Pulmonary artery endothelial cell (primary cell): ENCODE measurements around the gene CENPK. TPM values are rescaled to one million over a fixed set of nuclear protein-coding genes. Genes with fewer than 3 reads are reported as not detected.
"Not testable (repeated sequence)": the region's sequence is repeated elsewhere in the genome, so short reads cannot be mapped to it uniquely, and the experiment has no call there.

Experiments
- DNase-seq: peaks from one replicate; pipeline ENCODE4 v3.0.0-alpha.2; 2011; ENCODE audit warnings: low read depth, low spot score
- total RNA-seq: library from RNA; depleted of rRNA; stranded (reverse); fragments of >200 nt; gene quantifications from 2 replicates; pipeline ENCODE4 v1.2.3, GENCODE V29; 2014

The CENPK gene
- total RNA-seq, 1 donor from 2014 or later, result 17.8 TPM

GRCh38 chr5:65508978-65509377 is 54.0 kb downstream of the CENPK start:
- DNase-seq, result no peak

- no peak for DNase-seq
Measured at GRCh38 chr5:65506961-65507360, 56.0 kb downstream of the CENPK start.

- no peak for DNase-seq
Measured at GRCh38 chr5:65489119-65489518, 73.8 kb downstream of the CENPK start.

GRCh38 chr5:65488038-65488687 is 74.8 kb downstream of the CENPK start:
- not testable (repeated sequence) for DNase-seq

DNA sequence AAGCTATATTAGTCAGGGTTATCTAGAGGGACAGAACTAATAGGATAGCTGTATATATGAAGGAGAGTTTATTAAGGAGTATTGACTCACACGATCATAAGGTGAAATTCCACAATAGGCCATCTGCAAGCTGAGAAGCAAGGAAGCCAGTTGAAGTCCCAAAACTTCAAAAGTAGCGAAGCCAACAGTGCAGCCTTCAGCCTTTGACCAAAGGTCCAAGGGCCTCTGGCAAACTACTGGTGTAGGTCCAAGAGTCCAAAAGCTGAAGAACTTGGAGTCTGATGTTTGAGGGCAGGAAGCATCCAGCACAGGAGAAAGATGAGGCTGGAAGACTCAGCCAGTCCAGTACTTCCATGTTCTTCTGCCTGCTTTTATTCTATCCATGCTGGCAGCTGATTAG is 76.2 kb downstream of the CENPK start:
- not testable (repeated sequence) for DNase-seq

DNA sequence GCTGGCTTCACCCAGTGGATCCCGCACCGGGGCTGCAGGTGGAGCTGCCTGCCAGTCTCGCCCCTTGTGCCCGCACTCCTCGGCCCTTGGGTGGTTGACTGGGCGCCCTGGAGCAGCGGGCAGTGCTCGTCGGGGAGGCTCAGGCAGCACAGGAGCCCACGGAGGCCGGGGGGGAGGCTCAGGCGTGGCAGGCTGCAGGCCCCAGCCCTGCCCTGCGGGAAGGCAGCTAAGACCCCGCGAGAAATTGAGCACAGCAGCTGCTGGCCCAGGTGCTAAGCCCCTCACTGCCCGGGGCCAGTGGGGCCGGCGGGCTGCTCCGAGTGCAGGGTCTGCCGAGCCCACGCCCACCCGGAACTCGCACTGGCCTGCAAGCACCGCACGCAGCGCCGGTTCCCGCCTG is 77.6 kb downstream of the CENPK start:
- DNase-seq, result no peak

DNA sequence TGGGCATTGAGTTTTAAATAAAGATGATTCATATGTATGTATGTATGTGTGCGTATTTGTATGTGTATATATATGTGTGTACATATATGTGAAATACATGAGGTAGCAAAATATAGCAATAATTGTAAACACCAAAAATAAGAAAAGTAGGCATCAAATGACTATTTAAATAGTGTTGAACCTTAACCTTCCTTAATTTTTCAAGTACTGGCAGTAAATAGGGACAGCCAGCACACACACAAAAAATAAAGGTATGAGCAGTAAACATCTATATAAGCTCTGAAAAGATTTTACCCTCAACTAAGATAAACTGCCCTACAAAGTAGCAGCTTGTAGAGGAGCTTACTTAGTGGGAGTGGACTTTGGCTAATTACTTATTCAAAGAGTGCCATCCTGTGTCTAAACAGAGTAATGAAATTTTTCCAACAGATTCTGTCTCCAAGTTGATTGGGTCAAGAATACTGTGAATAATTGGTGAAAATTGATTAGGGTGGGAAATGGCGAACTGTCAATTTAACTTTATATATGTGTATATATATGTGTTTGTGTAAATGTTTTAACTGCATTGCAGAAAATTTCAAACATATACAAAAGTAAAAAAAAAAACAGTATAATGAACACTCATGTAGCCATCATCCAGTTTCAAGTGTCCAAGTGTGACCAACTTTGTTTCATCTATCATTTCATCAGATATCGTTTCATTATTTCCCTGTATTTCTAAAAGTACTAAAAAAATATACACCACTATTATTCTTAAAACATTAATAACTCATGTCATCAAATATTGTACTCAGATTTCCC is 79.2 kb downstream of the CENPK start:
- no peak for DNase-seq

DNA sequence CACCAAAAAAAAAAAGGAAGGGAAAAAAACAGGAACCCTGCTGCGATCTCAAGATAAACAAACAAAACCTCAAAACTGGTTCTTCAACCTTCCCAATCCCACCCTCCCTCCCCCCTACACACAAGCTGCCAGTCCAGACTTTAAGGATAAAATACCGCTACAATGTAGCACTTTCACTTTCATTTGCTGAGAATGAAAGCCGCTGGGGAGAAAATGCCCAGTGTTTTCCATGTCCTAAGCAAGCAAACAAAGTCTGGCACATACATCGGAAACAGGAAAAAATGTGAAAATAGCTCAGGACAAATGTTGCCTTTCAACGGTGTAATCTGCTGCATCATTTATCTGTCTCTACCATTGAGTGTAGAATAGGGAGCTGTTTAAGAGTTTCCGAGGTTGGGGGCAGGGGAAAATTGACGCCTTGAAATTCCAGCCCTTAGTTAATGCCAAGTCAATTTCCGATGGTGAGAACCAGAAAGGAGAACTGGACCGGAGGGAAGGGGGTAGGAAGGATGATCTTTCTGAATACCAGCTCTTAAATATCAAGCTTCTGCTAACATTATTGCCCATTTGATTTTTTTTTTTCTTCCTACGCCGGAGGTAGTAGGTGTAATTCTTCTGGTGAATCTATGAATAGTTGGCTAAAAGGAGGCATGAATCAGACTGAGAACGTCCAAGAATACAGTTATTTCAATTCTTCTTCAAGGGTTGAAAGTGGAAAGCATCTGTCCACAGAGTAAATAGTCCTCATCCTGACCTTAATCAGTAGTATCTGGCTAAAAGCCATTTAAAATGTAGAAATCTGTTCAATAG is 80.0 kb downstream of the CENPK start:
- no peak for DNase-seq

GRCh38 chr5:65482296-65482735 is 80.7 kb downstream of the CENPK start:
- no peak for DNase-seq

- DNase-seq, result peak; percentile 84
Measured at GRCh38 chr5:65481635-65482295, 81.2 kb downstream of the CENPK start, which contains the start of gene ADAMTS6. Gene ADAMTS6, minus strand, starts transcription at chr5:65481920. Its CDS starts 8,247 bp downstream, at chr5:65473673.

DNA sequence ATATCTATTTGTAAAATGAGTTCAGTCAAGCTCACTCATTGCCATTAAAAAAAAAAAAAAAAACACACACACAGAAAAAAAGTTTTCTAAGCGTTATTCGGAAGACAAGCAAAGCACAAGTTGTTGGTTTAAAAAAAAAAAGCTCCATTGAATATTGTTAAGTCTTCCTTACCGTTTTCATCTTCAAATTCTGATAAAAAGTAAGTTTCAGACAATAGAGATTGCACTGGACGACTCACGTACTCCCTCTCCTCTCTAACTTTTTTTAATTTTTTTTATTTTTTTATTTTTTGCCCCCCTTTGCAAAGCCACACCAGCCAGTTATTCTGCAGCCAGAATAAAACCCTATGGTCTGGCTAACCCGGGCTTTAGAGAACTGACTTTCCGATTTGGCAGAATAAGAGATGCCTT is 81.8 kb downstream of the CENPK start:
- DNase-seq, result no peak

DNA sequence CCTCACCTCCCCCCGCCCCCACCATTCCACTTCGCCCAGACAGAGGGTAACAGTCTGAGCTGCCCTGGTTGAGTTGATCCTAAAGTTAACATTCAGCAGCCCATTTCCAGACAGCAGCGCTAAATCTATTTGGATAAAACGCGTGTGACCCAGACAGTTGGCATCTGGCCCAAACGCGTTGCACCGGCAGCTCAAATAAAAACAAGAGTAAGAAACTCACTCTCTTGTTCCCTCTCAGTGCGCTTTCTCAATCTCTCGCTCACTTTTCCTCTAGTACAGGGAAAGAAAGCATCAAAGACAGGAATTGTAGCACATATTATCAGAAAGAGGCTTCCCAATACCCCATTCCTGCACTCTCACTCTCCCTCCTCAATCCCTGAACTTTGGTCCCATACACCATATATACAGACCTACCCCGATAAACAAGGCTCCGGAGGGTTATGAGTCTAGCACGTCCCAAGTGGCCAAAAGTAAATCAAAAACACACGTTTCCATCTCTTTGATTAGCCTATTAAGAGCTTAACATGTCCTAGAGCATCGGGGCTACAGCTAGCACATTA is 82.6 kb downstream of the CENPK start:
- DNase-seq, result no peak

DNA sequence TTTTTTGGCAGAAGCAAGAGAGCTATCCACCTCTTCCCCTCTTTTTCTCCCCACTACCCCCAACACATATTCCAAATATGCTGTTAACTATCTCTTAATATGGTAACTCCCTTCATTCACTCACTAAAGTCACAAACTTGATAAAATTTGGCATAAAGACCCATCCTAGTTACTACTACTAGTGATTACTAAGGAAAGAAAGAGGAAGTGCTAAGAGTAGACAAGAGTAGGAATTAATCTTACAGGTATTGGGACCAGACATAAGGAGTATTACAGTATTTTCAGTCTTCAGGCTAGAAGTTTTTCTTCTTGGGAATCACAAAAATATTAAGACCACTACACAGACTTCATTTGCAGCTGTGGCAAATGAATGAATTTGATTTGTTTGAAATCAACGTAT is 83.4 kb downstream of the CENPK start:
- no peak for DNase-seq

DNA sequence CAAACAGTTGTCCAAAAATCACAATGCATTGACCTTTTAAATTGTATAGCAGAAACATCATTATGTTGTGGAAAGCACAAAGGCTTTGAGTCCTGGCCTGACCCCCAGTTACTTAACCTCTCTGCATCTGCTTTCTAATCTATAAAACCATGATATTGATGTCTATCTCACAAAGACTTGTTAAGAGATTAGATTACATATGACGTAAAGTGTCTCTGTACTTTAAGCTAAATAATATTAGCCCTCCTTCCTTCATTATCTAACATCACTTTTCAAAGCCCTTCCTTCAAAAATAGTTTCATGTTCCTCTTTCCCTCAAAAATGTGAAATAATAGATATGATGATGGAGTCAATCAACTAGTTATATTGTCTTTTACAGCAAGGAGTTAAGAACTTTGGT is 84.6 kb downstream of the CENPK start:
- no peak for DNase-seq

- no peak for DNase-seq
Measured at GRCh38 chr5:65475895-65476294, 87.1 kb downstream of the CENPK start.

DNA sequence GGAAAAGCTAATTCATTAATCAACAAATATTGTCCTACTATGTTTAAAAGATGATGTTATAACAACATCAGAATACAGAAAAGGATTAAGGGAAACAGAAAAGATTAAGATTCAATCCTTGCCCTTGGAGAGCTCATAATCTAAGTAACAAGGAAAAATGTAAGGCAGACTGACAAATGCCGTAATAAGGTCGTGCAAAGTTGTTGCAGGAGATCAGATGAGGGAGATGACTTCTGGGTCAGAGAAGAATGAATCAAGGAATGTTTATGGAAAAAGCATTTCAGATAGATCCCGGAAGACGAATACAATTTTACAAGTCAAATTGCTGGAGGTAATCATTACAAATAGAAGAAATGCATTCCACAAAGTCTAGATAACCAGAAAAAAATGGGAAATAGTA is 87.6 kb downstream of the CENPK start:
- DNase-seq, result no peak

DNA sequence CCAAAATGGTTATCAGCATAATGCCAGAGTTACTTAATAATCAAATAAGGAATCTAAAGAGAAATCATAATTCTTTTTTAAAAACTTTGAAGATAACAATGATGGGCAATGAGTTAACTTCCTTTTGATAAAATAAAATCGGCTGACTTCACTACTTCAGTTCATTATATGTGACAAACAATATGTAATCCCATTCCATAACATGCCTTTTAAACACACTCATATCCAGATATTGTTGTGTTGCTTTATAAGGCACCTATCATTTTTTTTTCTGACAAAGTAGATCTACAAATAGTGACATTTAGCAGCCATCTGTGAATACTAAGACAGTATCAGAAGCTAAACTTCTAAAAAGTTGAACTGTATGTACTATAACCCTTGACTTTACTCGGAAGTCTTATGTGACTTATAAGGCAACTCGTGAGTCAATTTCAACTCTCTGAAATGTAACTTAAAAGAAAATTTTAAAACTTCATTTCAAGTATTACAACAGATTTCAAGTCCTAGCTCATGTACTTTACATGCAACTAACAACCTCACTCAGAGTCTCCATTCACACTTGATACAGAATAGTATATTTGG is 88.7 kb downstream of the CENPK start:
- no peak for DNase-seq

- DNase-seq, result no peak
Measured at GRCh38 chr5:65468633-65469032, 94.3 kb downstream of the CENPK start.
